Hematopoietic multipotent progenitor cell treated with erythropoietin and hydrocortisone succinate and interleukin-3 and kit ligand, for 17 days (in vitro differentiated cells): Measurements from ENCODE around the gene ABLIM1.
A peak's percentile ranks its signal among the peaks of the same experiment; 100 is the strongest.

Experiments
- DNase-seq: peaks from one replicate; pipeline ENCODE4 v3.0.0-alpha.2; 2015; ENCODE audit warnings: low spot score

The ABLIM1 gene

DNA sequence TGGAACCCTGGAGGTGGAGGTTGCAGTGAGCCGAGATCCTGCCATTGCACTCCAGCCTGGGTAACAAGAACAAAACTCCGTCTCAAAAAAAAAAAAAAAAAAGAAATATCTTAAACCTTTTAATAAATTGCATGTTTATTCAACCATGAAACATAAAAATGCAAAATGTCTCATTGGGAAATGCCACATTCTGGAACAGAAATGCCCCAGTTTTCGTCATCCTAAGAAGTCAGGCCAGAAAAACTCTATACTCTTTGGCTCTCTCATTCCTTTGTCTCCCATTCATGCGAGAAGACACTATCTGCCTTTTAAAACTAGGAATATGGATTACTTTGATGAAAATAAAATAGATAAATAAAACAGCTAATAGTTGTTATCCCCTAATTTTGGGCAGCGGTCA, 21.5 kb upstream of the ABLIM1 start:
- DNase-seq: no peak

DNA sequence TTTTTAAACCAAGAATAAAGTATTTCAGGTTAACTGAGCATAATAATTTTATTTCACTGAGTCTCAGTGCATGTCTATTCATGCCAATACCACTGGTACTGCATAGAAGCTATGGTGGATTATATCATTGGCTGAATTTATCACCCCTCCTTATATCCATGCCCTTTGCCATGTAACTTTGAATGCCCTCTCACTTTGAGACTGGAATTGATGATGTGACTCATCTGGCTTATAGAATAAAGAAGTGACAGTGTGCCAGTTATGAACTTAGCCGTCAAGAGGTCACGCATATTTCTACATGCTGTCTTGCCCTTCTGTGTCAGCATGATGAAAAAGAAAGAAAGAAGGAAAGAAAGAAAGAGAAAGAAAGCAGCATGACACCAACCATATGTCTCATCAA, 20.7 kb upstream of the ABLIM1 start:
- no peak for DNase-seq

DNA sequence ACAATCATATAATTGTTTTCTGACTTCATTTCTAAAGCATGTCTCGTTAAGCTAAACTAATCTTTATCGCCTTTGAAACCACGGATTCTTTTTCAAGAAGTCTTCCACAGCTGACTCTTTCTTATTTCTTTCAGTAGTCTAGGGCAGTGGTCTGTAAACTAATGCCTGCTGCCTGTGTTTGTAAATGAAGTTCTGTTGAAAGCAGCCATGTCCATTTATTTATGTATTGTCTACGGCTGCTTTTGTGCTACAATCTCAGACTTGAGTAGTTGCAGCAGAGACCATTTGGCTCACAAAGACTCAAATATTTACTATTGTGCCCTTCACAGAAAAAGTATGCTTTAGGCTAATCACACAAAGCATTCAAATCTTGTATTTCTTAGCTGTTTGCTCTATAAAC, 20.3 kb upstream of the ABLIM1 start:
- no peak for DNase-seq

DNA sequence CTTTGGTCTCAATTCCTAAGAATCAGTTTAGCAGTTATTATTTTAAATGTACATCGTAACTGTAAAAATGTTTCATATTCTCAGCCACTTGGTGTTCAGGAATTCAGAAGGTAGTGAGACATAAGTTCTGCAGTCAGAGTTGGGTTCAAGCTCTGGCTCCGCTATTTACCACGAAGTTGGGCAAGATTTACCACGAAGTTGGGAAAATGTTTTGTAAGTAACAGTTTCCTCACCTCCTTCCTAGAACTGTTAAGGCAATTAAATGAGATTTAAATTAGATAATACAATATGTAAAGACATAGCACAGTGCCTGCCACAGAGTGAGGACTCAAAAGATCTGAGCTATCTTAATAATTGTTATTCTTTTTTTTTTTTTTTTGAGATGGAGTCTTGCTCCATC, 16.3 kb upstream of the ABLIM1 start:
- no peak for DNase-seq

DNA sequence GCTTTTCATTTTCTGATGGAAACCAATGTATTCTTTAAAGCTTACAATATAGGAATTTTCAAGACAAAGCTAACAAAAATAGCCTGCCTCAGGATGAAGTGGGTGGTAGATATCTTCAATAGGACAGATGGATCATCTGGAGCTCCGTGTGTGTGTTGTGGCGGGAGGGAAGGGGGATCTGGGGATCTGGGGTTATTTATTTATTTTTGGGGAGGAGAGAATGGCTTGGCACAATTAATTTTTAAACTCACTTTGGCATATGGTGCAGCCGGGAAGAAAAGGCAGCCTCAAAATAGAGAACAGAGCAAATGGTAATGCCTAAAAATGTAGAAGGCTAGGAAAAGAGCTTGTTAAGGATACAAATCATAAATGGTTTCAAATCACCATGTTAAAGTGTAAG, 11.6 kb upstream of the ABLIM1 start:
- DNase-seq: no peak

DNA sequence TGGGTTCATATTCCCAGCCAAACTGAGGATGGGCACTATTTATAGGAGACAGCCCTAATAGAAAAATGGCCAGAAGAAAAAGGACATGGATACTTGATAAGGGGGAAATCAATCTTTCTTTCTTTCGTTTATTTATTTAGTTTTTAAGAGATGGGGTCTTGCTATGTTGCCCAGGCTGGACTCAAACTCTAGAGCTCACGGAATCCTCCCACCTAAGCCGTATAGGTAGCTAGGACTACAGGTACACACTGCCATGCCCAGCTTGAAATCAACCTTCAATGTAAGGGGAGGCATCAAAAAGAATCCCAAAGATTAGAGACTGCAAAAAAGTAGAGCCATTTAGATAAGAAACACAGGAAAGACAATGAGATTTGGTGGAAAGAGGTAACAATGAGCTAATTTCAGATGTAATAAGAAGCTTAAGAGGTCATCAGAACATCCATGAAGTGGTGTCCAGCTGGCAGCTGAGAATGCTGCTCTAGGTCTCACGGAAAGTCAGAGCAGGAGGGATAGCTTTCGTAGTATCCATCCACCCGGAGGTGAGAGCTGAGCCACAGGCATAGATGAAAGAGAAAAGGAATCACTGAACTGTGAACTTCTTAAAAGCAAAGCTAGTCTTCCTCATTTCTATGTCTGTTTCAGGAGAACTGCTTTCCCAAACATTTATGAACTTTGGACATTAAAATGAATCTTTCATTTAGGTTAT, 10.5 kb upstream of the ABLIM1 start:
- no peak for DNase-seq

DNA sequence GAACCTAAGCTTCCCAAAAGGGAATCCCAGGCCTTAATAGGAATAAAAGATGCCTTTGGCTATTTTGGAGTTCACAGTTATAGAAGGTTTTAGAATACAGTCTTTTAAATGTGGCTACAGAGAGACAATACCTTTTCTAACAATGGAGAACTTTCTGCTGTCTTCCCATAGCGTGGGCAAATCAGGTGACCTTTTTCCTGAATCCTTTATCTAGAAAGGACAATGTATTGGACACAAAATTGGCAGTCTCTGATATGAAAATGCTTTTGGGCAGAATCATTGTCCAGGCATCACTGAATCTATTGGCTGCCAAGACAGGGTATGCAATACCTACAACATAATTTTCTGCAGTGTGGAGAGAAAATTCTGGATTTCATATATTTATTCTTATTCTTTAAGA, 7.8 kb upstream of the ABLIM1 start:
- DNase-seq: no peak

DNA sequence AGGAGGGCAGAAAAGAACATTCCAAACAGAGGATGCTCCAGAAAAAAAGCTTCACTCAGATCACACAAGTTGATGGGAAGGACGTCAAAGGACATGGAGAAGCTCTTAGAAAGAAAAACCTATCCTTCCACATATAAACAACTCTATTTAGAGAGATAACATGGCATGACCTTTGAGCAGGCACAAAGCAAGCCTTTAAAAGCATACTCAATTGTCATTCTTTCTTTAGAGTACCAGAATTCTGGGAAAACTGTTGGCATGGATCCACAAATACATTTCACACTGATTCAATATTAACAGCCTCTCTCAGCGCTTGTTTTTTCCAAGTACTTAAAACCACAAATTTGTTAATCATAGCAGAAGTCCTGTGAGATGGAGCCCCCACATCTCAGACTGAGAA, 7.3 kb upstream of the ABLIM1 start:
- no peak for DNase-seq

DNA sequence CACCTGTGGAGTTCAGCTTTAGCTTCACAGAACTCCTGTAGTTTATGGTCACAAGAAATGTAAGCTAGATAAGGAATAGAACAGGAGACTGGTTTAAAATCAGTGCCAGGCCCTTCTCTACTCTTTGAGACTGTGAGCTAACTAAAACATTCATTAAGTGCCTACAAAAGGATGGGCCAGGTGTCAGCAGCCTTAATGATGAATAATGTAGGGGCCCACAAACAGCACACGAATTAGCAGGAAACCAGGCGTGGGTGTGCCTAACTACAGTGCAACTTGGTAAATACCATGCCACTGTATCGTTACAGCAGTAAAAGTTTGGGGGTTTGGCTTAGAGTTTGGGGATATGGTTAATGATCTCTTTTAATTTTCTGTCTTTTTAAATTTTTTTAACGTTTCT, 6.1 kb upstream of the ABLIM1 start:
- no peak for DNase-seq

DNA sequence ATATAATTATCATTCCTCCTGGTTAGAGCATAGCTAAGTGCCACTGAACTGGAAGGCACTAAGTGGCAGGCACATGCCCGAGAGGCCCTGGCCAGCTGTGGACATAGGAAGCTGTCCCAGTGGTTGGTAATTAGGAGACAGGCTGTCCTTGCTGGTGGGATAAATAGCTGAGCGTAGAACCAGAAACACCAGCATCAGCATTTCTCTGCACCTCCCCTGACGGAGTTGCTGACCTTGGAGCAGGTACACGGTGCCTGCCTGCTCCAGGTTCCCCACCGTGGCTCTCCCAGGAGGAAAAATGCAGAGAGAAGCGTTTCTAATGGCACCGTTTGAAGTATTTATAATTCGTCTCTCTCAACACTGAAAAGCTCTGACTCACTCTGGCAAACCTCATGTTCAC, 5.6 kb upstream of the ABLIM1 start:
- DNase-seq: no peak

DNA sequence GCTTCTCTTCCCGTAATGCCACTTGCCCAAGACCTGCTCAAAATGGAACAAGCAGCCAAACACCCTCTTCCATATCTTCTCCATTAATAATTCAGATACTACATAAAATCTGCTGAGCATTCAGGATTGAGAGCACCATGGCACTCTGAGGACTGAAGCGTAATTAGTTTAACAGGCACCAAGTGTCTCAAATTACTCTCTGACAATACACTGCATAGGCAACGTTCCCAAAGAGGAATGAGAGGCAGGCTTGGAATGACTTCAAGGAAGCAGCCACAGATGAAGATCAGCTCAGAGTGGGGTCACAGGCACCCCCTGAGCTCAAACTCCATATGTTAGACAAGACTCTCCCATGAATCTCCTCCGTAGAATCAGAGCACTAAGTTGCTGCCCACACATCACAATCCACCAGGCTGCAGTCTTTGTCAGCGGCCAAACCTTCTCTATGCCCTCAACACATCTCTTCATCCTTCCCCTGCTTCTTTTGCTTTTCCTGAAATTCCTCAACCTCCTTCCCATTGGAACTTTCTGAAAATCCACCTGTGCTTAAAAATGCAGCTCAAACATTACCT, 4.7 kb upstream of the ABLIM1 start:
- DNase-seq: no peak

DNA sequence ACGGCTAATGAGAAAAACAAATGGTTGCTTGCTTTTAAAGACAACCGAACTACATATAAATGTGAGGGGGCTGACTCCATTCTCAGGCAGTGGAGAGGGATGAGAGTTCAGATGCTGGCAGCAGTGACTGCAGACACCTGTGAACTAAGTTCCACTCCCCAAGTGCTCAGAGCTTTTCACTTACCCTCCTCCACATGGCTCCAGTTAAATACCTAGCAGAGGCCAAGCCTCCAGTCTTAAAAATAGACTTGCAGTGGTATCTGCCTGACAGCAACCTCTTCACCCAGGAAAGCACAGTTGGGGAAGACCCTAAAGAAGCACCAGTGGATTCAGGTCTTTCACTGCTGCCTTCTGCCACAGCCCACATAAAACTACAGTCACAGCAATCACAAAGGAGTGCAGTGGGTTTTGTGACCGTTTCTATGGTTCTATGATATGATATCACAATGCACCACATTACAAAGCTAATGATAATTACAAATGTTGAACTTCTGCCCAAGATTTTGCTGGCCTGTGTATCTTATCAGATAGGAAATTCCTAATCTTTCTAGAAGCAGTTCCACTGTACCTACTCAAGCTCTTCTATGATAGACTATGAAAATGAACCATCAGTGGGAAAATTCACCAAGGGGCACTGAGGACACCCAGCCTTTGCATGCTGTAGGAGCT, 3.3 kb upstream of the ABLIM1 start:
- no peak for DNase-seq

DNA sequence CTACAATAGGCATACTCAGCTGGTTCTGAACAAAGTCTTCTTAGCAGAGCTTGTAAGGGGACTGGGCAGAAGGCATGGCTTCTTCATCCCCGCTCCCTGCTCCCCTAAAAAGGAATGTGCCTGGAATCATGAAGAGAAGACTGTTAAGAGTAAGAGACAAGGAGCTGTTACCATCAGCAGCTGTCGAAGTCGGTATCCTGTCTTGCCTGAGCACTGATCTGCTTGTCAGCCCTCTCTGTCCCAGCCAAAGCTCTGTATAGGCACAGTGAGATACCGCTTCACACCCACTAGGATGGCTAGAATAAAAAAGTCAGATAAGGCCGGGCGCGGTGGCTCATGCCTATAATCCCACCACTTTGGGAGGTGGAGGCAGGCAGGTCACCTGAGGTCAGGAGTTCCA, 2.4 kb downstream of the ABLIM1 start:
- DNase-seq: no peak

DNA sequence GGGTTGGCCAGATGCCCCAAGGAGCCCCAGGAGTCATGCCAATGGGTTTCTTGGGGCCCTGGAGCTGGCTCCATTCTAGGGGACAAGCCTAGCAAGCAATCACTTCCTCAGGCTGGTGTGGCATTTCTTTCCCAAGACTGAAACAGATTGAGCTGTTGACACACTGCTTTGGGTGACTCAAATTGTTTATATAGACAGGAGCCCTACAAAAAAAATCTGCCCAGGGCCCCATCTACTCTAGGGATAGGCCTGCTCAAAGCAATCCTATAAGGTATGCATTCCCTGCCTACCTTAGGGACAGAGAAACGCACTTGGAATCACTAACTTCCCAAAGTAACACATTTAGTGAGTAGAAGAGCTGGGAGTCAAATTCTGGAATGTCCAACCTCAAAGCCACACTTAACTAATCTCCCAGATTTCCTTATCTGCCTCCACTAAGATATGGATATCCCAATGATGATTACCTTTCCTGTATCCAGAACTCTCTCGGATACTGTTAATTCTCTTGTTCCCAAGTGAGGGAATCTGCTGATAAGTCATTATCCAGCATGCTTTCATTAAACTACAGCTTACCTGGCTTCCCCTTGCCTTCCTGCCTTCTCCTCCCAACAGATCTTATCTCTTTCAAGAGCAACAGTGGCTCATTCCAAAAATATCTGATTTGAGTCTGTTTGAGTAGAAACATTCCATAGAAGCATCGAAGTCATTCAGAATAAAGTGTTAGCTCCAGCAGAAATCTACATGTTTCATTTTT, 3.1 kb downstream of the ABLIM1 start:
- no peak for DNase-seq

DNA sequence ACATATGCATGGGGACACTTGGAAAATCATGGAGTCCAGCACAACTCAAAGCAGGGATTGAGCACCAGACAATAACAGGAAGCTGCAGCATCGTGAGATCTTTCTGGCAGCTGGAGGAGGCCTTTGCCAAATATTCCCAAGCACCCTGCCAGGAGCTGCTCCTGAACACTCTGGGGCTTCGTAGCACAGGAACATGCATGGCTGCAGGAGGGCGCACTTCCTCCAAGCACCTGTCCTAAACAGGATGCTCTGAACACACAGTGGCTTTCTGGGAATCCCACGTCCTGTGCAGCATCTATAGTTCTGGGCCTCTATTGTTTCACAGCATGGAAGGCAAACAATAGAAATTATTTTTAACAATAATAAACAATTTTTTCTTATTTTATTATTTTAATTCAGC, 4.1 kb downstream of the ABLIM1 start:
- no peak for DNase-seq

DNA sequence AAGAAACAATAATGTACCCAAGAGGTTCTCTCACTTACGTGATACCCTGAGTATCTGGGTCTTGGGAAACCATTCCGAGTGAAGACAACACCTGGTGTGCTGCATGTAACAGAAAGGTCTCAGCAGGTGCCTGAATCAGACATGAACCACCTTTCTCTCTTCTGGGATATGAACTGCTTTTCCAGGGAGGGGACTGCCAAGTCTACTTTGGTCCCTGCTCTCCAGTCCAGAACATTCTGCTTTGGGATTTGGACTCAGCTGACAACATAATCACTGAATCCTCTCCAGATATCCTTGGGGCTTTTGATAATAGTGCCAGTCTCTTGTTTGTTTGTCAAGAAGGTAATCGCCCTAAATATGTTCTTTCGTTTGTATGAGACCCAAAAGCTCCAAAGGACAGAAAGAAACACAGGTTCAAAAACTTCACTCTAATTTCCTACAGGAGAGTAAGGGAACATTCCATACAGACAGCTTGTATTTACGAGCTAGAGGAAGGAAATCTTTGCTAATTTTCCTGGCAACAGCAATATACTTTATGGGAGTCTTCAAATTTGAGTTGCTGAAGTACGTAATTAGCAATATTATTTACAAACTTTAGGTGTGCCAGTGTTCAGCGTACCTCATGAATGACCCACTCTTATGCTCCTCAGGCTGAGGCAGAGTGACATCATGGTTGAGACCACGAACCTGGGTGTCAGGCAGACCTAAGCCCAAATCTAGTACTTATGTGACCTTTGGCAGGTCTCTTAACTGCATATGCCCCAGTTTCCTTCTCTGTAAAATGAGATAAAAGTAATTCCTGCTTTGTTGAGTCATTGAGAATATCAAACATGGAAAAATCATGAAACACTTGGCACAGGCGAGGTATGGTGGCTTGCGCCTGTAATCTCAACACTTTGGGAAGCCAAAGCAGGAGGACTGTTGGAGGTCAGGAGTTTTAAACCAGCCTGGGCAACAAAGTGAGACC, 5.4 kb downstream of the ABLIM1 start:
- no peak for DNase-seq

DNA sequence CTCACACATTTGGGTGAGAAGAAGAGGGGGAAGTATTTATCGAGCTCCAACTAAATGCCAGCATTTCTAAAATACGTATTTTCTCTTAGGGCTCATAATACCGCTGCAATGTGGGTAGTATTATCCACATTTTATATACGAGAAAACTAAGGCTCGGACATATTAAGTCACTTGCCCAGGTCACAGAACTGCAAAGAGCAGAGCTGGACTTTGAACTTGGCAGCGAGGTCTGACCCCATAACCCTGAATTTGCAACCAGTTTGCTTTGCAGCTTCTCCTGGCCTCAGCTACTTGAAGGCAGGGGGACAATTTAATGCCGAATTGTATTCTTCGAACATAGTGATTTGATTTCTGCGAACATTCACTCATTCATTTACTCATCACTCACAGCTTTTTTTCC, 7.2 kb downstream of the ABLIM1 start:
- DNase-seq: no peak

DNA sequence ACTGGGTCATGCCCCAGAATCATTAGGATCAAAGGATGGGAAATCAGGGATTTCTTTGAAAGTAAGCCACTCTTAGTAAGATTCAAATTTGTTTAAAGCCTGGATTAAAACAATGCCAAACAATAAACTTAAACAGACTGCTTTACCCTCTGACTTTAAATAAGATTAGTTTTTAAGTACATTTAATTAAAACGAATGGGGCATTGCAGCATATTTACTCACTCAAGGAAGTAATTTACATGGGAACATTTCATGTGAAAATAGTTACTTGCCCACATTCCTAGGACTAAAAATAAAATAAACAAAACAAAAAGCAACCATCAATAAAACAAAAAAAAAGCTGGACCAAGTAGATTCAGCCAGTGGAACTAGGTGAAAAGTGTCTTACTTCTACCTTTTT, 7.8 kb downstream of the ABLIM1 start:
- no peak for DNase-seq

DNA sequence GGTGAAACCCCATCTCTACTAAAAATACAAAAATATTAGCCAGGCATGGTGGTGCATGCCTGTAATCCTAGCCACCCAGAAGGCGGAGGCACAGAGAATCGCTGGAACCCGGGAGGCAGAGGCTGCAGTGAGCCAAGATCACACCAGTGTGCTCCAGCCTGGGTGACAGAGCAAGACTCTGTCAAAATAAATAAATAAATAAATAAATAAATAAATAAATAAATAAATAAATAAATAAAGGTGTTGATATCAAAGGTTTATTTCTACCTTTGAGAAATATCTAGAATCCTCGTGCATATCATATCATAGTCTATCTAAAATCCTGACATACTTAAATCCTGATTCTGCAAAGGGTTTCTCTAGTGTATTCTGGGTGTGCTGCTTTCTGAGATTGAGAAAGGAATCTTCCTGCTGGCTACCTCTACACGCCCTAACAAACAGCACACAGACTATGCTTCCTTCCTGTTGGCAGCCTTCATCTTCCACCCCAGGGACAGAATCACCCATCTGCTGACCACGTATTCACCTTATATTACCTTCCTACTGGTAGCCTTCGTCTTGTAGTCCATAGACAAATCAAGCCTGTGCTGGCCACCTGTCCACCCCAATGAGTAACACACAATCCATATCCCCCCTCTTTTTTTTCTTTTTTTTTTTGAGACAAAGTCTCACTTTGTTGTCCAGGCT, 8.7 kb downstream of the ABLIM1 start:
- DNase-seq: no peak

DNA sequence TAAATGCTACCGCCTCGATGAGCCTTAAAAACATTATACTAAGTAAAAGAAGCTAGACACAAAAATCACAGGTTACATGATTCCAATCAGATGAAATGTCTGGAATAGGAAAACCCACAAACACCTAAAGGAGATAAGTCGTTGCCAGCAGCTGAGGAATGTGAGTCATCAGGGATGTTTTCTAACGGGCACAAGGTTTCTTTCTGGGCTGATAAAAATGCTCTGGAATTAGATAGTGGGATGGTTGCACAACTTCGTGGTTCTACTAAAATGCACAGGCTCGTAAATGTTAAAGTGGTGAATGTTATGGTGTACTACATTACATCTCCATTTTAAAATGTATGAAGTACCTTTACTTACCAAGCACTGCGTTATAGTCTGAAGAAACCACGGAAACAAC, 9.7 kb downstream of the ABLIM1 start:
- DNase-seq: peak; percentile 41

DNA sequence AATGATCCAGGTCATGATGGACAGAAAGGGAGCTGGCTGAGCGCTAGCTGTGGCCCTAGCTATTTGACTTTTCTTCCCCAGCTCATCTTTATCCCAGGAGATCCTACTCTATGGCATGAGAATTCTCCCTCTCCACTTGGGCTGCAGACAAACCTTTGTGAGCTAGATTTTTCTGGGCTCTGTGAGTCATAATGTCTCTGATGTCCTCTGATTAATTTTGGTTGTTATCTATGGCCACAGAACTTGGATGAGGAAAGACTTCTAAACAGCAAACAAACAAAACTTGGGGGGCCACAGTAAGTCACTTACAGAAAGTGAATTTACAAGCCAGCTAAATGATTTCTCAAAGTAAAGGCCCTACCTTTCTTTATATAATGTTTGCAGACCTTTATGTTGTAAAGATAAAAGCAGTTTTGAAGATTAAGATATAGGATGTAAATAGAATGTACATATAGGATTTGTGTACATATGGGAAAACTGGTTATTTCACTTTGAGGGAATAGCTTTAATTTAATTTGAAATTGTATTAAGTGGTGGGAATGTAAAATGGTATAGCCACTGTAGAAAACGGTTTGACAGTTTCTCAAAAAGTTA, 10.4 kb downstream of the ABLIM1 start:
- DNase-seq: no peak
